ENCODE measurements around the gene RNF115. TPM values are rescaled to one million over a fixed set of nuclear protein-coding genes. Genes with fewer than 3 reads are reported as not detected.
"Not testable (repeated sequence)": the region's sequence is repeated elsewhere in the genome, so short reads cannot be mapped to it uniquely, and the experiment has no call there.

The RNF115 gene
- total RNA-seq, 1 donor from 2014 or later: 15.3 TPM

DNA sequence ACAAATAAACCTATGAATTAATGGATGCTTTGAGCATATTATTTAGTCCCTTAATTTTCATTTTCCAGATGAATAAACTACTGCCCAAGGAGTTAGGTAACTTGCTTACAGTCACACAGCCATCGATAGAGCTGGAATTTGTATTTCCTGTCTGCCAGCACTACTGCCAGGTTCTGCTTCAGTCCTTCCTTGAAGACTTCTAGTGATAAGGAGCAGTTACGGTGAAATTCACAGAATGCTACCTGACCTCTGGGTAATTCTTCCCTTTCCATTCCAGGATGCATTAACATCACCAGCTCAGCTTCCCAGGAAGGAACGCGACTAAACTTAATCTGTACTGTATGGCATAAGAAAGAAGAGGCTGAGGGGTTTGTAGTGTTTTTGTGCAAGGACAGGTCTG is 93.4 kb downstream of the RNF115 start:
- Histone ChIP-seq H2AFZ (ENCODE audit: low read depth, low read length) (no peak overlapping the region), H3K4me2 (ENCODE audit: low read length) (no peak overlapping the region), H3K27ac (ENCODE audit: low read depth, low read length) (no peak overlapping the region), H3K4me3 (ENCODE audit: insufficient read depth, low read depth, low read length) (no peak overlapping the region), H3K27me3 (ENCODE audit: insufficient read depth, low read length) (no peaks in the 10 kb centered on the region), H4K20me1 (ENCODE audit: insufficient read depth, low read length) (no peaks in the 10 kb centered on the region), H3K36me3 (ENCODE audit: insufficient read depth, low read length) (no peaks in the 10 kb centered on the region), H3K9ac (ENCODE audit: low read length) (no peak overlapping the region), H3K79me2 (ENCODE audit: insufficient read depth, low read length) (no peaks in the 10 kb centered on the region), H3K9me3 (ENCODE audit: insufficient read depth, low read depth, low read length) (no peaks in the 10 kb centered on the region), H3K4me1 (ENCODE audit: insufficient read depth, low read length) (no peaks in the 10 kb centered on the region)
- Mint-ChIP-seq H3K4me1 (ENCODE audit: low read depth, unreplicated experiment) (peaks cover 4% of the 10 kb centered on the region), H3K27ac (ENCODE audit: unreplicated experiment) (no peak overlapping the region), H3K36me3 (ENCODE audit: low read depth, unreplicated experiment) (peaks cover 11% of the 10 kb centered on the region), H3K27me3 (ENCODE audit: low read depth, unreplicated experiment) (no peaks in the 10 kb centered on the region), H3K4me3 (ENCODE audit: unreplicated experiment) (no peak overlapping the region), H3K9me3 (ENCODE audit: unreplicated experiment) (no peaks in the 10 kb centered on the region)
- DNase-seq (ENCODE audit: low read depth) (no peak), FAIRE-seq (no peak)
- TF ChIP-seq, protein P1, sequence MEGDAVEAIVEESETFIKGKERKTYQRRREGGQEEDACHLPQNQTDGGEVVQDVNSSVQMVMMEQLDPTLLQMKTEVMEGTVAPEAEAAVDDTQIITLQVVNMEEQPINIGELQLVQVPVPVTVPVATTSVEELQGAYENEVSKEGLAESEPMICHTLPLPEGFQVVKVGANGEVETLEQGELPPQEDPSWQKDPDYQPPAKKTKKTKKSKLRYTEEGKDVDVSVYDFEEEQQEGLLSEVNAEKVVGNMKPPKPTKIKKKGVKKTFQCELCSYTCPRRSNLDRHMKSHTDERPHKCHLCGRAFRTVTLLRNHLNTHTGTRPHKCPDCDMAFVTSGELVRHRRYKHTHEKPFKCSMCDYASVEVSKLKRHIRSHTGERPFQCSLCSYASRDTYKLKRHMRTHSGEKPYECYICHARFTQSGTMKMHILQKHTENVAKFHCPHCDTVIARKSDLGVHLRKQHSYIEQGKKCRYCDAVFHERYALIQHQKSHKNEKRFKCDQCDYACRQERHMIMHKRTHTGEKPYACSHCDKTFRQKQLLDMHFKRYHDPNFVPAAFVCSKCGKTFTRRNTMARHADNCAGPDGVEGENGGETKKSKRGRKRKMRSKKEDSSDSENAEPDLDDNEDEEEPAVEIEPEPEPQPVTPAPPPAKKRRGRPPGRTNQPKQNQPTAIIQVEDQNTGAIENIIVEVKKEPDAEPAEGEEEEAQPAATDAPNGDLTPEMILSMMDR (IDR thresholded peaks at IDR 0.05; ENCODE audit: insufficient read depth, low read depth, low read length): no peak
- TF ChIP-seq EZH2 (IDR thresholded peaks at IDR 0.05; ENCODE audit: insufficient read depth, low read length): no peak

DNA sequence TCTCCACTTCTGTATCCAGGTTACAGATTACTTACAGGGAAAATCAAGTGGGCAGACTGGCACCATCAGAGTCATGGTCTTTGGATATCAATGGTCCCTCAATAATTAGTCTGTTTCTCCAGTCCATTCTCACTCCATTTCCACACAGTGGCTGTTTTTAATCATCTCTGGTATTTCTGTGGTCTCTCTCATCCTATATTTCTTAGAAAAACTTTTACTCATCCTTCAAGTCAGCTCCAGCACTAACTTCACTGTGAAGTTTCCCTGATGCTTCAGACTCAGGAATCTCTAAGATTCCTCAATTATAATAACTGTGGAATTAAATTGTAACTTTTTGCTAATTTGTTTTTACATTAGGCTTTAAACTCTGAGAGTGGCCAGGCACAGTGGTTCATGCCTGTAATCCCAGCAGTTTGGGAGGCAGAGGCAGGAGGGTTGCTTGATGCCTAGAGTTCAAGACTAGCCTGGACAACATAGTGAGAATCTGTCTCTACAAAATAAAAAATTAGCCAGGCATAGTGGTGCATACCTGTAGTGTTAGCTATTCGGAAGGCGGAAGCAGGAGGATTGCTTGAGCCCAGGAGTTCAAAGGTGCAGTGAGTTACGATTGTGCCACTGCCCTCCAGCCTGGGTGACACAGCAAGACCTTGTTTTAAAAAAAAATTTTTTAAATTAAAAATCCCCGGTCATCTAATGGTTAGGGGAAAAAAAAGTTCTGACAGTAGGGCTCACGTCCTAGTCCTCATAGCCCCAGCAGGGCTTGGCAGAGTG is 94.0 kb downstream of the RNF115 start:
- Mint-ChIP-seq H3K4me3 (ENCODE audit: unreplicated experiment) (no peak overlapping the region), H3K9me3 (ENCODE audit: unreplicated experiment) (no peaks in the 10 kb centered on the region), H3K4me1 (ENCODE audit: low read depth, unreplicated experiment) (peaks cover 4% of the 10 kb centered on the region), H3K36me3 (ENCODE audit: low read depth, unreplicated experiment) (peaks cover 11% of the 10 kb centered on the region), H3K27me3 (ENCODE audit: low read depth, unreplicated experiment) (no peaks in the 10 kb centered on the region), H3K27ac (ENCODE audit: unreplicated experiment) (no peak overlapping the region)
- no peak overlapping the region for H3K4me2 ChIP-seq (ENCODE audit: low read length)
- H3K9ac ChIP-seq (ENCODE audit: low read length): no peak overlapping the region
- no peaks in the 10 kb centered on the region for H3K9me3 ChIP-seq (ENCODE audit: insufficient read depth, low read depth, low read length)
- H4K20me1 ChIP-seq (ENCODE audit: insufficient read depth, low read length): no peaks in the 10 kb centered on the region
- H3K27me3 ChIP-seq (ENCODE audit: insufficient read depth, low read length): no peaks in the 10 kb centered on the region
- FAIRE-seq (no peak), DNase-seq (ENCODE audit: low read depth) (no peak)
- H3K27ac ChIP-seq (ENCODE audit: low read depth, low read length): no peak overlapping the region
- no peak overlapping the region for H2AFZ ChIP-seq (ENCODE audit: low read depth, low read length)
- H3K36me3 ChIP-seq (ENCODE audit: insufficient read depth, low read length): no peaks in the 10 kb centered on the region
- H3K4me3 ChIP-seq (ENCODE audit: insufficient read depth, low read depth, low read length): no peak overlapping the region
- no peaks in the 10 kb centered on the region for H3K4me1 ChIP-seq (ENCODE audit: insufficient read depth, low read length)
- no peaks in the 10 kb centered on the region for H3K79me2 ChIP-seq (ENCODE audit: insufficient read depth, low read length)
- TF ChIP-seq, protein P1 (IDR thresholded peaks at IDR 0.05; ENCODE audit: insufficient read depth, low read depth, low read length): no peak
- no peak for TF ChIP-seq EZH2 (IDR thresholded peaks at IDR 0.05; ENCODE audit: insufficient read depth, low read length)

DNA sequence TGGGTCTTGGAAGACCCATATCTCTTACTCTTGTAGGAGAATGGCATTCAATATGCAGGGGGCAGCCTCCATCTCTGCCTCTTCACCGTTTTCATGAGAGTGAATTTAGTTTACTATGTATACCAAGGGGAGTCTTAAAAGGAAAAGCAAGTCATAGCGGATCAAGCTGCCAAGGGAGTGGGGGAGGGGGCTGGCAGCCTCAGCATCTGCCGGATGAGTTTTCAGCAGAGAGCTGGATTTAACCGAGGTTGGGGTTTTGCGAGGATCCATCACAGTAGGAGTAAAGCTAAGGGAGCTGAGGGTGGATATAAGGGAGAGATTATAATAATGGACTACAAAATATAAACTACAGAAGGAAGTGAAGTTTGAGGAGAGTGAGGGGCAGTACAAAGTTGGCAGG is 94.7 kb downstream of the RNF115 start:
- peaks cover 10% of the 10 kb centered on the region for H3K36me3 Mint-ChIP-seq (ENCODE audit: low read depth, unreplicated experiment)
- H3K4me2 ChIP-seq (ENCODE audit: low read length): no peak overlapping the region
- no peaks in the 10 kb centered on the region for H3K27me3 ChIP-seq (ENCODE audit: insufficient read depth, low read length)
- no peak overlapping the region for H2AFZ ChIP-seq (ENCODE audit: low read depth, low read length)
- H3K4me3 Mint-ChIP-seq (ENCODE audit: unreplicated experiment): no peak overlapping the region
- TF ChIP-seq EZH2 (IDR thresholded peaks at IDR 0.05; ENCODE audit: insufficient read depth, low read length): no peak
- TF ChIP-seq, protein P1 (IDR thresholded peaks at IDR 0.05; ENCODE audit: insufficient read depth, low read depth, low read length): no peak
- no peak overlapping the region for H3K9ac ChIP-seq (ENCODE audit: low read length)
- no peak for FAIRE-seq
- DNase-seq (ENCODE audit: low read depth): no peak
- no peaks in the 10 kb centered on the region for H3K9me3 ChIP-seq (ENCODE audit: insufficient read depth, low read depth, low read length)
- H3K79me2 ChIP-seq (ENCODE audit: insufficient read depth, low read length): no peaks in the 10 kb centered on the region
- H4K20me1 ChIP-seq (ENCODE audit: insufficient read depth, low read length): no peaks in the 10 kb centered on the region
- no peak overlapping the region for H3K27ac ChIP-seq (ENCODE audit: low read depth, low read length)
- H3K4me1 ChIP-seq (ENCODE audit: insufficient read depth, low read length): no peaks in the 10 kb centered on the region
- no peaks in the 10 kb centered on the region for H3K27me3 Mint-ChIP-seq (ENCODE audit: low read depth, unreplicated experiment)
- no peak overlapping the region for H3K27ac Mint-ChIP-seq (ENCODE audit: unreplicated experiment)
- no peaks in the 10 kb centered on the region for H3K36me3 ChIP-seq (ENCODE audit: insufficient read depth, low read length)
- no peak overlapping the region for H3K4me3 ChIP-seq (ENCODE audit: insufficient read depth, low read depth, low read length)
- no peaks in the 10 kb centered on the region for H3K9me3 Mint-ChIP-seq (ENCODE audit: unreplicated experiment)
- H3K4me1 Mint-ChIP-seq (ENCODE audit: low read depth, unreplicated experiment): peaks cover 4% of the 10 kb centered on the region

DNA sequence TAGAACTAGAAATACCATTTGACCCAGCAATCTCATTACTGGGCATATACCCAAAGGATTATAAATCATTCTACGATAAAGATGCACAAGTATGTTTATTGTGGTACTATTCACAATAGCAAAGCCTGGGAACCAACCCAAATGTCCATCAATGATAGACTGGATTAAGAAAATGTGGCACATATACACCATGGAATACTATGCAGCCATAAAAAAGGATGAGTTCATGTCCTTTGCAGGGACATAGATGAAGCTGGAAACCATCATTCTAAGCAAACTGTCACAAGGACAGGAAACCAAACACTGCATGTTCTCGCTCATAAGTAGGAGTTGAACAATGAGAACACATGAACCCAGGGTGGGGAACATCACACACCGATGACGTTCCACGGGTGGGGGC is 97.7 kb downstream of the RNF115 start:
- H3K9me3 ChIP-seq (ENCODE audit: insufficient read depth, low read depth, low read length); H3K4me1 Mint-ChIP-seq (ENCODE audit: low read depth, unreplicated experiment); H3K9me3 Mint-ChIP-seq (ENCODE audit: unreplicated experiment); H3K9ac ChIP-seq (ENCODE audit: low read length); H4K20me1 ChIP-seq (ENCODE audit: insufficient read depth, low read length); H2AFZ ChIP-seq (ENCODE audit: low read depth, low read length); H3K27ac Mint-ChIP-seq (ENCODE audit: unreplicated experiment); H3K27me3 Mint-ChIP-seq (ENCODE audit: low read depth, unreplicated experiment); DNase-seq (ENCODE audit: low read depth); H3K79me2 ChIP-seq (ENCODE audit: insufficient read depth, low read length); H3K36me3 ChIP-seq (ENCODE audit: insufficient read depth, low read length); H3K27me3 ChIP-seq (ENCODE audit: insufficient read depth, low read length); H3K36me3 Mint-ChIP-seq (ENCODE audit: low read depth, unreplicated experiment); H3K4me2 ChIP-seq (ENCODE audit: low read length); H3K27ac ChIP-seq (ENCODE audit: low read depth, low read length); FAIRE-seq; H3K4me3 ChIP-seq (ENCODE audit: insufficient read depth, low read depth, low read length); H3K4me3 Mint-ChIP-seq (ENCODE audit: unreplicated experiment); H3K4me1 ChIP-seq (ENCODE audit: insufficient read depth, low read length): not testable (repeated sequence)

Measured in astrocyte (in vitro differentiated cells and primary cell).